ENCODE results near the gene SCG3. TPM values are rescaled to one million over a fixed set of nuclear protein-coding genes. Genes with fewer than 3 reads are reported as not detected.

SCG3 gene
- polyA plus RNA-seq, 1 of the 3 experiments (the other 2 are of a cell fraction), result 0.16 TPM

DNA sequence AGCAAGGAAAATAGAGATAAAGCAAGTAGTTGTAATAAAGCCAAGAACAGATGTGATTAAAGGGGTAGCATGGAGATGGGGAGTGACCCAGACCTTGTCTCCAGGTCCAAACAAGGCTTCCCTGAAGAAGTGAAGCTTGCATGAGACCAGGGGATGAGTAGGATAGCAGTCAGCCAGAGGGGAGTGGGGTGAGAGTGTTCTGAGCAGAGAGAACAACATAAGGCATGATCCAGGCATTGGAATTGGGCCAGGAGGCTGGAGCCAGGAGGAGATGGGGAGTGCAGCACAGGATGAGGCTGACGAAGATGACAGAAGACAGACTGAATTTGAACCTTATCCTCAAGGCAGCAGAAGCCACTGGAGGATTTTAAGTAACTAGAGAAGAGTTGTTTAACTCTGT is 77.3 kb downstream of the SCG3 start (continued):
- TF ChIP-seq, protein P1, sequence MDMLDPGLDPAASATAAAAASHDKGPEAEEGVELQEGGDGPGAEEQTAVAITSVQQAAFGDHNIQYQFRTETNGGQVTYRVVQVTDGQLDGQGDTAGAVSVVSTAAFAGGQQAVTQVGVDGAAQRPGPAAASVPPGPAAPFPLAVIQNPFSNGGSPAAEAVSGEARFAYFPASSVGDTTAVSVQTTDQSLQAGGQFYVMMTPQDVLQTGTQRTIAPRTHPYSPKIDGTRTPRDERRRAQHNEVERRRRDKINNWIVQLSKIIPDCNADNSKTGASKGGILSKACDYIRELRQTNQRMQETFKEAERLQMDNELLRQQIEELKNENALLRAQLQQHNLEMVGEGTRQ (IDR thresholded peaks at IDR 0.05; ENCODE audit: borderline replicate concordance, low read depth, low read length), result no peak
- TF ChIP-seq, protein P2, sequence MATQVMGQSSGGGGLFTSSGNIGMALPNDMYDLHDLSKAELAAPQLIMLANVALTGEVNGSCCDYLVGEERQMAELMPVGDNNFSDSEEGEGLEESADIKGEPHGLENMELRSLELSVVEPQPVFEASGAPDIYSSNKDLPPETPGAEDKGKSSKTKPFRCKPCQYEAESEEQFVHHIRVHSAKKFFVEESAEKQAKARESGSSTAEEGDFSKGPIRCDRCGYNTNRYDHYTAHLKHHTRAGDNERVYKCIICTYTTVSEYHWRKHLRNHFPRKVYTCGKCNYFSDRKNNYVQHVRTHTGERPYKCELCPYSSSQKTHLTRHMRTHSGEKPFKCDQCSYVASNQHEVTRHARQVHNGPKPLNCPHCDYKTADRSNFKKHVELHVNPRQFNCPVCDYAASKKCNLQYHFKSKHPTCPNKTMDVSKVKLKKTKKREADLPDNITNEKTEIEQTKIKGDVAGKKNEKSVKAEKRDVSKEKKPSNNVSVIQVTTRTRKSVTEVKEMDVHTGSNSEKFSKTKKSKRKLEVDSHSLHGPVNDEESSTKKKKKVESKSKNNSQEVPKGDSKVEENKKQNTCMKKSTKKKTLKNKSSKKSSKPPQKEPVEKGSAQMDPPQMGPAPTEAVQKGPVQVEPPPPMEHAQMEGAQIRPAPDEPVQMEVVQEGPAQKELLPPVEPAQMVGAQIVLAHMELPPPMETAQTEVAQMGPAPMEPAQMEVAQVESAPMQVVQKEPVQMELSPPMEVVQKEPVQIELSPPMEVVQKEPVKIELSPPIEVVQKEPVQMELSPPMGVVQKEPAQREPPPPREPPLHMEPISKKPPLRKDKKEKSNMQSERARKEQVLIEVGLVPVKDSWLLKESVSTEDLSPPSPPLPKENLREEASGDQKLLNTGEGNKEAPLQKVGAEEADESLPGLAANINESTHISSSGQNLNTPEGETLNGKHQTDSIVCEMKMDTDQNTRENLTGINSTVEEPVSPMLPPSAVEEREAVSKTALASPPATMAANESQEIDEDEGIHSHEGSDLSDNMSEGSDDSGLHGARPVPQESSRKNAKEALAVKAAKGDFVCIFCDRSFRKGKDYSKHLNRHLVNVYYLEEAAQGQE (IDR thresholded peaks at IDR 0.05; ENCODE audit: low read depth, low read length), result no peak
- TF ChIP-seq, protein P3, sequence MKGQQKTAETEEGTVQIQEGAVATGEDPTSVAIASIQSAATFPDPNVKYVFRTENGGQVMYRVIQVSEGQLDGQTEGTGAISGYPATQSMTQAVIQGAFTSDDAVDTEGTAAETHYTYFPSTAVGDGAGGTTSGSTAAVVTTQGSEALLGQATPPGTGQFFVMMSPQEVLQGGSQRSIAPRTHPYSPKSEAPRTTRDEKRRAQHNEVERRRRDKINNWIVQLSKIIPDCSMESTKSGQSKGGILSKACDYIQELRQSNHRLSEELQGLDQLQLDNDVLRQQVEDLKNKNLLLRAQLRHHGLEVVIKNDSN (IDR thresholded peaks at IDR 0.05; ENCODE audit: borderline replicate concordance, low read depth), result no peak
- TF ChIP-seq, protein P4, sequence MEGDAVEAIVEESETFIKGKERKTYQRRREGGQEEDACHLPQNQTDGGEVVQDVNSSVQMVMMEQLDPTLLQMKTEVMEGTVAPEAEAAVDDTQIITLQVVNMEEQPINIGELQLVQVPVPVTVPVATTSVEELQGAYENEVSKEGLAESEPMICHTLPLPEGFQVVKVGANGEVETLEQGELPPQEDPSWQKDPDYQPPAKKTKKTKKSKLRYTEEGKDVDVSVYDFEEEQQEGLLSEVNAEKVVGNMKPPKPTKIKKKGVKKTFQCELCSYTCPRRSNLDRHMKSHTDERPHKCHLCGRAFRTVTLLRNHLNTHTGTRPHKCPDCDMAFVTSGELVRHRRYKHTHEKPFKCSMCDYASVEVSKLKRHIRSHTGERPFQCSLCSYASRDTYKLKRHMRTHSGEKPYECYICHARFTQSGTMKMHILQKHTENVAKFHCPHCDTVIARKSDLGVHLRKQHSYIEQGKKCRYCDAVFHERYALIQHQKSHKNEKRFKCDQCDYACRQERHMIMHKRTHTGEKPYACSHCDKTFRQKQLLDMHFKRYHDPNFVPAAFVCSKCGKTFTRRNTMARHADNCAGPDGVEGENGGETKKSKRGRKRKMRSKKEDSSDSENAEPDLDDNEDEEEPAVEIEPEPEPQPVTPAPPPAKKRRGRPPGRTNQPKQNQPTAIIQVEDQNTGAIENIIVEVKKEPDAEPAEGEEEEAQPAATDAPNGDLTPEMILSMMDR (IDR thresholded peaks at IDR 0.05), result no peak
- TF ChIP-seq RCOR1 (IDR thresholded peaks at IDR 0.05; ENCODE audit: low read length) (no peak), RFX5 (IDR thresholded peaks at IDR 0.05; ENCODE audit: low read length) (no peak), NRF1 (IDR thresholded peaks at IDR 0.05; ENCODE audit: low read depth, low read length) (no peak), JUND (IDR thresholded peaks at IDR 0.05) (no peak), FOXM1 (IDR thresholded peaks at IDR 0.05; ENCODE audit: low read depth) (no peak), MEF2A (IDR thresholded peaks at IDR 0.05; ENCODE audit: borderline replicate concordance, low read depth) (no peak), TAF1 (IDR thresholded peaks at IDR 0.05; ENCODE audit: borderline replicate concordance, low read depth, low read length) (no peak), FOXJ3 (CRISPR knock-in tag; IDR thresholded peaks at IDR 0.05) (no peak), YY1 (IDR thresholded peaks at IDR 0.05; ENCODE audit: low read depth) (no peak)
- TF ChIP-seq, protein P5, sequence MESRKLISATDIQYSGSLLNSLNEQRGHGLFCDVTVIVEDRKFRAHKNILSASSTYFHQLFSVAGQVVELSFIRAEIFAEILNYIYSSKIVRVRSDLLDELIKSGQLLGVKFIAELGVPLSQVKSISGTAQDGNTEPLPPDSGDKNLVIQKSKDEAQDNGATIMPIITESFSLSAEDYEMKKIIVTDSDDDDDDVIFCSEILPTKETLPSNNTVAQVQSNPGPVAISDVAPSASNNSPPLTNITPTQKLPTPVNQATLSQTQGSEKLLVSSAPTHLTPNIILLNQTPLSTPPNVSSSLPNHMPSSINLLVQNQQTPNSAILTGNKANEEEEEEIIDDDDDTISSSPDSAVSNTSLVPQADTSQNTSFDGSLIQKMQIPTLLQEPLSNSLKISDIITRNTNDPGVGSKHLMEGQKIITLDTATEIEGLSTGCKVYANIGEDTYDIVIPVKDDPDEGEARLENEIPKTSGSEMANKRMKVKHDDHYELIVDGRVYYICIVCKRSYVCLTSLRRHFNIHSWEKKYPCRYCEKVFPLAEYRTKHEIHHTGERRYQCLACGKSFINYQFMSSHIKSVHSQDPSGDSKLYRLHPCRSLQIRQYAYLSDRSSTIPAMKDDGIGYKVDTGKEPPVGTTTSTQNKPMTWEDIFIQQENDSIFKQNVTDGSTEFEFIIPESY (IDR thresholded peaks at IDR 0.05; ENCODE audit: borderline replicate concordance, low read depth), result no peak
